Stromal cell of bone marrow (primary cell): ENCODE data around the gene SETD2.
"Not testable (repeated sequence)": the region's sequence is repeated elsewhere in the genome, so short reads cannot be mapped to it uniquely, and the experiment has no call there.

ENCODE experiments used
- DNase-seq: peaks from one replicate; pipeline ENCODE4 v3.0.0-alpha.2; 2012; ENCODE audit warnings: low read depth

Gene SETD2

DNA sequence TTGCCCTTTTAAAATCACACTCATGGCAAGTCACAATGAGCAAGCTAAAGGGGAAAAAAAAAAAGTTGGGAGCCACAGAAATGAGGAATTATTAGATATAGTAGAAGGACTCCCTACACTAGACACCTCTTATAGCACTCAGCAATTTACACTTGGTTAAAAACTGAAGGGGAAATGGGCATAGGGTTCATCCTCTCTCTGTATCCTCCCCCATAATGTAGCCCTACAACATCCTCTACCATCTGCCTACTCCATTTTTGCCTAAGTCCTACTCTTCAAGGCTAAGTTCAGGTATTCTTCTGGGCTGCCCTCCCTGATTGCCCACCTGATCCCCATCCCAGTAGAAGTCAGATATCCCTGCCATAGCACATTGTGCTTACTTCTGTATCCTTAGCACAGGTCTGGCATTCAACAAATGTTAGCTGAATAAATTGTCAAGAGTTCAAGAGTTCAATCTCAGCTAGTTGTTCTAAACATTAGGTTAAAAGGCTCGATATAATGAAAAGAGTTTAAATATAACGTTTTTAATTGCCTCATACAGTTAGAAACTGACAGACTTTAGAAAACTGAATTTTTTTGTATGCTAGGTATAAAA is 14.5 kb downstream of the SETD2 start:
- no peak for DNase-seq

GRCh38 chr3:47145272-47145671 is 18.6 kb downstream of the SETD2 start:
- DNase-seq = no peak

- no peak for DNase-seq
Measured at GRCh38 chr3:47143068-47143467, 20.8 kb downstream of the SETD2 start.

- not testable (repeated sequence) for DNase-seq
Measured at GRCh38 chr3:47142536-47142935, 21.4 kb downstream of the SETD2 start.

DNA sequence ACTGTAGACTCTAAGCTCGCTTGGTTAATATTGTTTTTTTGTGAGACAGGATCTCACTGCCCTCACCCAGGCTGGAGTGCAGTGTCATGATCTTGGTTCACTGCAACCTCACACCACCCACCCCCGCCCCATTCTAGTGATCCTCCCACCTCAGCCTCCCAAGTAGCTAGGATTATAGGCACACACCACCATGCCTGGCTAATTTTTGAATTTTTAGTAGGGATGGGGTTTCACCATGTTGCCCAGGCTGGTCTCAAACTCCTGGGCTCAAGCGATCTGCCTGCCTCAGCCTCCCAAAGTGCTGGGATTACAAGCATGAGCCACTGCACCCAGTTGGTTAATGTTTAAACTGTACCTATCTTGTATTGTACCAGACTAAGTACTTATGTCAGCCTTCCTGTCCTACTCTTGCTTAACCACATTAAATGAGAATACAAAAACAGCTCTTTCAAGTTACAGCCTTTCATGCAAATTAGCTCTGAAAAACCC is 22.9 kb downstream of the SETD2 start:
- DNase-seq = not testable (repeated sequence)

- not testable (repeated sequence) for DNase-seq
Measured at GRCh38 chr3:47140553-47140952, 23.4 kb downstream of the SETD2 start.

- DNase-seq = no peak
Measured at GRCh38 chr3:47134311-47134710, 29.6 kb downstream of the SETD2 start.

GRCh38 chr3:47133641-47134040 is 30.3 kb downstream of the SETD2 start:
- DNase-seq = no peak

DNA sequence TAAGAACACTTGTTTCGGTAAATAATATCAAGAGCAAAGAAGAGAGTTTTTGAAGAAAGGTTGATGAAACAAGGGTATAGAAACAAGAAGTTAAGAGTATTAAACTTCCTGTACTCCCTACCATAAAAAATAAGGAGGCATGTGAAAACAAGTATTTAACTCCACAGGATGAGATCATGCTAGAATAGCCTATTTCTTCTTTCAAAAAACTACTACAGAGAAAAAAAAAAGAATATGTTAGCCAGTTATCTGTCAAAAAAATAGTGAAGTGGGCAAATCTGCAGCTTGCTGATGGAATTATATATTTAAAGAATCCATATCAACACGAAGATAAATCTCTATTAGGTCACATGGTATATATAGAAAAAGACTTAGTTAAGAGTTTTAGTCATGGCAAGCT is 33.4 kb downstream of the SETD2 start:
- DNase-seq = no peak

GRCh38 chr3:47128137-47128536 is 35.8 kb downstream of the SETD2 start:
- DNase-seq = no peak

DNA sequence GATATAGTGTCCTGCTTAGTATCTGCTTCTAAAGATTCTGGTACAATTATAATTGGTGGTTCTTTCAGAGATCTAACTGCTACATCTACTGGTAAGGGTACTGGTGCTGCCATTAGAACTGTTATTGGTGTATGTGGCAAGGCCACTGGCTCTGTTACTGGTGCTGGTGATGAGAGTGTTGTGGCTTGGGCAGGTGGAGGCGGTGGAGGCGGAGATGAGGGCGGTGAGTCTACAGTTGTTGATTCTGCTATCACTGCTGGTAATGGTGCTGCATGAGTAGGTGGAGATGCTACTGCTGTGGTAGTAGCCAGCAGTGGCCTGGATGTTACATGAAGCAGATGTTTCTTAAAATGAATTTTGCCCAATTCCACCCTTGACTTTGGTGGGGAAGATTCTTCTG is 40.1 kb downstream of the SETD2 start:
- no peak for DNase-seq

- DNase-seq = no peak
Measured at GRCh38 chr3:47121409-47121808, 42.5 kb downstream of the SETD2 start.

- no peak for DNase-seq
Measured at GRCh38 chr3:47120138-47120537, 43.8 kb downstream of the SETD2 start.

DNA sequence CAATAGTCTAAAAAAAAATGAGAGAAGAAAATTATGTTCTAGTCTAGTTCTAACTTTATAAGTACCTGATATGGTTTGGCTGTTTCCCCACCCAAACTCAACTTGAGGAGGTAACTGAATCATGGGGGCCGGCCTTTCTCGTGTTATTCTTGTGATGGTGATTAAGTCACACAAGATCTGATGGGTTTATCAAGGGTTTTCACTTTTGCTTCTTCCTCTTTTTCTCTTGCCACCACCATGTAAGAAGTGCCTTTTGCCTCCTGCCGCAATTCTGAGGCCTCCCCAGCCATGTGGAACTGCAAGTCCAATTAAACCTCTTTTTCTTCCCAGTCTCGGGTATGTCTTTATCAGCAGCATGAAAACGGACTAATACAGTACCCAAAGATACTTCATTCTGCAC is 44.5 kb downstream of the SETD2 start:
- DNase-seq = not testable (repeated sequence)

DNA sequence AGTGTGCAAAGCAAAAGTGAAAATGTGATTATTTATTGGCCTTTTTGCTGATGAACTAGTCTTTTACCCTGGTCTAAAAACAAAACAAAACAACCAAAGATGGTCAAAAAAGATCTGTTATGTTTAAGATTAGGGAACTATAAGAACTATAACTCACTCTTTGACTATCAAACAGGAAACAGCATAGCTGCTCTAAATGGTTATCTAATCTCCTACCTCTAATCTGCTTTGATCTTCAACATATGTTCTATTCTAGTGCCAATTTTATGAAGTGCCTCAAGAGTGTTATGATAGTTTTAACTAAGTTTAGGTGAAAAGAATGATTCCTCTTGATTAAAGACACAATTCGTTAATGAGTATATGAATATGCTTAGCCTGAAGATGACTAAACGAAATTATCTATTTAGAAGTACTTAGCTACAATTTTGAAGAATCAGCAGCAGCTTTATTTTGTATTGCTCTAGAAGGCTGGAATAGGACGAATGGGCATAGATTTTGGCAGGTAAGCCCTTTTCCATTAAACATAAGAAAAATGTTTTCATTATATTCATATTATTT is 46.0 kb downstream of the SETD2 start:
- no peak for DNase-seq

DNA sequence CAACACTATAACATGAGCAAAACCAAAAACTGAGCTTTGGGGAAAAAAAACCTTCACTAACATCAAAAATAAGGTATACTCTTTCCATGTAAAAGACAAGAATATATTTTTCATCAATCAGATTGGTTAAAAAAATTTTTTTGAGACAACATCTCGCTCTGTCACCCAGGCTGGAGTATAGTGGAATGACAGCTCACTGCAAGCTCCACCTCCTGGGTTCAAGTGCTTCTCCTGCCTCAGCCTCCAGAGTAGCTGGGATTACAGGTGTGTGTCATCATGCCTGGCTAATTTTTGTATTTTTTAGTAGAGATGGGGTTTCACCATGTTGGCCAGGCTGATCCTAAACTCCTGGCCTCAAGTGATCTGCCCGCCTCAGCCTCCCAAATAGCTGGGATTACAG is 48.4 kb downstream of the SETD2 start:
- DNase-seq = not testable (repeated sequence)

- DNase-seq = no peak
Measured at GRCh38 chr3:47113669-47114365, 50.1 kb downstream of the SETD2 start.

DNA sequence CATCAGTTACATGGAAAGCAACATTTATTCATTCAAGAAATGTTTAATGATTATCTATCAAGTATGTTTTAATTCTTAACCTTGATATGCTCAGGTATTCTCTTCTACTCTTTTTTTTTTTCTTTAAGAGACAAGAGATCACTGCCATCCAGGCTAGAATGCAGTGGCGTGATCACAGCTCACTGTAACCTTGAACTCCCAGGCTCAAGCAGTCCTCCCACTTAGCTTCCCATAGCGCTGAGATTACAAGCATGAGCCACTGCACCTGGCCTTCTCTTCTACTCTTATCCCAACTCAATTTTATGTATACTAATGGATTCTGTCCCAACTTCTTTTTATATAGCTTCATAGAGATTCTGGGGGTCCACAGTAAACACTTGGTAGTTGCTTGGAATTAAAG is 50.9 kb downstream of the SETD2 start:
- DNase-seq = no peak

GRCh38 chr3:47109393-47109792 is 54.5 kb downstream of the SETD2 start:
- no peak for DNase-seq

- DNase-seq = no peak
Measured at GRCh38 chr3:47108546-47108945, 55.4 kb downstream of the SETD2 start.

DNA sequence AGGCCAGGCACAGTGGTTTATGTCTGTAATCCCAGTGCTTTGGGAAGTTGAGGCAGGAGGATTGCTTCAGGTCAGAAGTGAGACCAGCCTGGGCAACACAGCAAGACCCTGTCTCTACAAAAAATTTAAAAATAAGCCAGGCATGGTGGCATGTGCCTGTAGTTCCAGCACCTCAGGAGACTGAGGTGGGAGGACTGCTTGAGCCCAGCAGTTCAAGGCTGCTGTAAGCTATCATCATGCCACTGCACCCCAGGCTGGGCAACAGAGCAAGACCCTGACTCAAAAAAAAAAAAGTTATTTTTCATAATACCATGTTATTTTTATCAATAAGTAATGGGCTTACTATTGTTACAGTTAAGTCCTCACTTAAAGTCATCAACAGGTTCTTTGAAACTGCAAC is 59.7 kb downstream of the SETD2 start:
- DNase-seq = no peak

- DNase-seq = no peak
Measured at GRCh38 chr3:47103619-47104018, 60.3 kb downstream of the SETD2 start.

DNA sequence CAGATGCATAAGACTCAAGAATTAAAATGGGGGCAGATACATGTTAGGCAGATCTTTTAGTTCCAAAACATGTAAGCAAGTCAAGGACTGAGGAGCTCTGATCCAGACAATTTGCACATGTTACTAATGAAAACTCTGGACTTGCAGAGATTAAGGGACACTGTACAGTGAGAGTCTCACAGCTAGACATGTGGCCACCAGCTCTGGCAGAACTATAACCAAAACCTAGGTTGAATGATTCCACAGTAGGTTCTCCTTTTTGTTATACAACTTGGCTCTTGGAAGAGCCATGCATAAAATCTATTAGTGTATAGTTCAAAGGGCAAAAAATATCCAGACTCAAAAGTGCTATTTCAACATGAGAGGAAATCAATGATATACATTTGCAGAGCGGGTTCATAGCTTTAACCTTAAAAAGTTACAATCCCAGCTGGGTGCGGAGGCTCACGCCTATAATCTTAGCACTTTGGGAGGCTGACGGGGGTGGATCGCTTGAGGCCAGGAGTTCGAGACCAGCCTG is 61.8 kb downstream of the SETD2 start:
- no peak for DNase-seq
